GM12873 (cell line): ENCODE measurements around the gene DUSP2.

ENCODE experiments used
- TF ChIP-seq, protein P1 (sequence below): IDR thresholded peaks from 2 replicates; pipeline ENCODE4 v1.5.1; 2012; ENCODE audit warnings: low read depth, mild to moderate bottlenecking, moderate library complexity, low read length, control low read depth; ENCODE audit not compliant: insufficient read depth; ENCODE audit errors: missing control alignments

Gene DUSP2

GRCh38 chr2:96116879-96117533, 28.2 kb downstream of the DUSP2 start:
- TF ChIP-seq, protein P1, sequence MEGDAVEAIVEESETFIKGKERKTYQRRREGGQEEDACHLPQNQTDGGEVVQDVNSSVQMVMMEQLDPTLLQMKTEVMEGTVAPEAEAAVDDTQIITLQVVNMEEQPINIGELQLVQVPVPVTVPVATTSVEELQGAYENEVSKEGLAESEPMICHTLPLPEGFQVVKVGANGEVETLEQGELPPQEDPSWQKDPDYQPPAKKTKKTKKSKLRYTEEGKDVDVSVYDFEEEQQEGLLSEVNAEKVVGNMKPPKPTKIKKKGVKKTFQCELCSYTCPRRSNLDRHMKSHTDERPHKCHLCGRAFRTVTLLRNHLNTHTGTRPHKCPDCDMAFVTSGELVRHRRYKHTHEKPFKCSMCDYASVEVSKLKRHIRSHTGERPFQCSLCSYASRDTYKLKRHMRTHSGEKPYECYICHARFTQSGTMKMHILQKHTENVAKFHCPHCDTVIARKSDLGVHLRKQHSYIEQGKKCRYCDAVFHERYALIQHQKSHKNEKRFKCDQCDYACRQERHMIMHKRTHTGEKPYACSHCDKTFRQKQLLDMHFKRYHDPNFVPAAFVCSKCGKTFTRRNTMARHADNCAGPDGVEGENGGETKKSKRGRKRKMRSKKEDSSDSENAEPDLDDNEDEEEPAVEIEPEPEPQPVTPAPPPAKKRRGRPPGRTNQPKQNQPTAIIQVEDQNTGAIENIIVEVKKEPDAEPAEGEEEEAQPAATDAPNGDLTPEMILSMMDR = peak; percentile 78

GRCh38 chr2:96116424-96116878, 28.8 kb downstream of the DUSP2 start, which contains the start of gene ADRA2B:
ADRA2B (minus strand) TSS chr2:96116571; CDS start chr2:96116149, 422 bp downstream.
- TF ChIP-seq, protein P1 = no peak

GRCh38 chr2:96115631-96116423, 29.4 kb downstream of the DUSP2 start:
- TF ChIP-seq, protein P1 = no peak

DNA sequence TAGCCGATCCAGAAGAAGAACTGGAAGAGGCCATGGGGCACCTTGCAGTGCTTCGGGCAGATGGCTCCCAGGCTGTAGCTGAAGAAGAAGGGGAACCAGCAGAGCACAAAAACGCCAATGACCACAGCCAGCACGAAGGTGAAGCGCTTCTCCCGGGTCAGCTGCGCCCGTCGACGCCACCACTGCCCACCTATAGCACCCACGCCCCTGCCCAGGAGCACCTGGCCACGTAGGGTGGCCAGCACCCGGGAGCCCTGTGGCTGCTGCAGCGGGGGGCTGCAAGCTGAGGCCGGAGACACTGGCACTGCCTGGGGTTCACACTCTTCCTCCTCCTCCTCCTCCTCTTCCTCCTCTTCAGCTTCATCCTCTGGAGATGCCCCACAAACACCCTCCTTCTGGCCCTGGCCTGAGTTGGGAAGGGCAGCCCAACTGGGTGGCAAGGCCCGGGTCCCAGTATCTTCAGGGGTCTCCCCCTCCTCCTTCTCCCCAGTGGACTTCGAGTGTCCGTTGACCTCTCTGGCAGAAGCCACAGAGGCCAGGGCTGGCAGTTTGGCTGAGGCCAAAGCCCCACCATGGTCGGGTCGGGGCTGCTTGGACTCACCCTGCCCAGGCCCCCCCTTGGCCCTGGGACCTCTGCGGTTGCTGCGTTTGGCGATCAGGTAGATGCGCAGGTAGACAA, 30.2 kb downstream of the DUSP2 start:
- TF ChIP-seq, protein P1 = no peak

DNA sequence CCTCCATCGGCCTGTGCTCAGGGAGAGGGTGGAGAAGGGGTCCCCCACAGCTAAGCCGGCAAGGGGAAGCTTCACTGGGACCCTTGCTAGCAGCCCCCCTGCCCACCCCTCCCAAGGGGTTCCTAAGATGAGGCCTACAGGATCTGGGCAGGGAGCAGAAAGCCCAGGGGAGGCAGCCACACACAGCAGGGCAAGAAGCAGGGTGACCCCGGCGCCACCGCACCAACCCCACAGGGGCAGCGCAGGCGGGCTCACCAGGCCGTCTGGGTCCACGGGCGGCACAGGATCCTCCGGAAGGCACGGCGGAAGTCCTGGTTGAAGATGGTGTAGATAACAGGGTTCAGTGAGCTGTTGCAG, 30.7 kb downstream of the DUSP2 start:
- TF ChIP-seq, protein P1 = no peak

- TF ChIP-seq, protein P1 = no peak
These were observed 31.3 kb downstream of the DUSP2 start for GRCh38 chr2:96113951-96114350.

- TF ChIP-seq, protein P1 = peak; percentile 57
These were observed 31.9 kb downstream of the DUSP2 start for GRCh38 chr2:96113367-96113677.
